GM20000 (cell line): ENCODE measurements around the gene GLRA1.

Experiments
- DNase-seq: peaks from one replicate; pipeline ENCODE4 v3.0.0; 2012; ENCODE audit warnings: low spot score
- CTCF ChIP-seq: IDR thresholded peaks from 2 replicates; pipeline ENCODE4 v1.5.1; 2012; ENCODE audit warnings: mild to moderate bottlenecking, control low read depth; ENCODE audit errors: extremely low read depth, missing control alignments

Gene GLRA1

GRCh38 chr5:151947931-151948608 lies 23.4 kb upstream of the GLRA1 start:
- no peak for TF ChIP-seq CTCF
- DNase-seq, result no peak

GRCh38 chr5:151937851-151938250 lies 13.2 kb upstream of the GLRA1 start:
- TF ChIP-seq CTCF, result no peak
- DNase-seq, result no peak

DNA sequence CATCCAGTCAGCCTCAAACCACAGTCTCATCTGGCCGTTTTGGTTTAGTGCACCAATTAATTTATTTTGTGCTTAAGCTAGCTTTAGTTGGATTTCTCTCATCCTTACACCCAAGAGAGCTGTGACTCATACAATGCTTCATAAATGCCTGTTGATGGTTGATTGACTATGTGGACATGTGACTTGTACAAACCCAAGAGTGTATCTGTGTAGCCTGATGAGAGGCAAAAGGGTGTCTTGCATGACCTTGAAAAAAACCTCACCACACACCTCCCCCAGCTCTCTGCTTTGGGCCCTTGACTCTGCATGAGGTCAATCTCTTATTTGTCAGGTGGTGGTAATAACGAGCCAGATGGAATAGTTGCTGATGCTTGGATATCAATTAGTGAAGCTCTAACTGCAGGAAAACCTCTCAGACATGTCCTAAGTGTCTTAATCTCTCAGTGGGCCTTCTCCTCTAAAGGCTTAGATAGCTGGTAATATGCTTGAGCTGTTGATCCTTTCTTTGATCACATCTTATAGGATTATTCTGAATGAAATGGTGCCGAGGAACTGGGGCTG lies 10.6 kb upstream of the GLRA1 start:
- DNase-seq, result no peak
- TF ChIP-seq CTCF, result no peak

- no peak for DNase-seq
- no peak for TF ChIP-seq CTCF
These were observed 6.6 kb upstream of the GLRA1 start for GRCh38 chr5:151931260-151931659.

DNA sequence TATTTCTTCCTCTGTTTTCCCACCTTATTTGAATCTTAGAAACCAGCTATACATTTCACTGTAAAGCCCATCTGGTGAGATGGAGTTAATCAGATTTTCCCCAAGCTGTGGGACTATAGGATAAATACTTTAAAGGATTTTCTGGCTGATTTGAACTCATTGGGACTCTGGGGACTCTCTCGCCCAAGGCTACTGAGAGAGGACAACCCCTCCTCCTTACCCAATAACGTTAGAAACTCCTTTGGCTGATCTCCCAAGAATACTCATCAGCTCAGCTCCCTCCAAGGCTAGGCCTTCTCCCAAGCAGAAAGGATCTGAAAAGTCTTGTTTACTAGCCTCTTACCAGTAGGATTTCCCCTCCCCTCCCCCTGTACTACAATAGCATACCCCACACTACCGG lies 1.5 kb upstream of the GLRA1 start:
- no peak for TF ChIP-seq CTCF
- DNase-seq, result no peak

- no peak for DNase-seq
- no peak for TF ChIP-seq CTCF
These were observed 689 bp upstream of the GLRA1 start for GRCh38 chr5:151925340-151925739.

- TF ChIP-seq CTCF, result no peak
- no peak for DNase-seq
These were observed 680 bp downstream of the GLRA1 start for GRCh38 chr5:151923866-151924476.
